Activated CD8-positive, alpha-beta memory T cell treated with anti-CD3 and anti-CD28 coated beads for 36 hours (primary cell): ENCODE data around the gene KL. TPM values are rescaled to one million over a fixed set of nuclear protein-coding genes. Genes with fewer than 3 reads are reported as not detected.

Experiments used
- CTCF ChIA-PET: fragments of 350-600 bp; sonication (Branson Sonifier 250); formaldehyde crosslinking; loops from one replicate; lab custom pipeline; 2021; ENCODE audit warnings: antibody characterized with exemption; lab: Charles Lee
- POLR2A ChIA-PET: fragments of 350-600 bp; sonication (Branson Sonifier 250); formaldehyde crosslinking; loops from one replicate; lab custom pipeline; 2021; ENCODE audit warnings: antibody characterized with exemption; lab: Charles Lee
- total RNA-seq, 2 experiments: library from RNA; stranded (reverse); gene quantifications; one replicate each; pipeline ENCODE4 v1.2.3, GENCODE V29; 2021

KL gene
- total RNA-seq, 2 experiments from 2014 or later, result 0.19 TPM

GRCh38 chr13:33105387-33106005, 89.3 kb downstream of the KL start:
- ChIA-PET POLR2A (no interaction called here), CTCF (no interaction called here)

GRCh38 chr13:33106656-33107360, 90.6 kb downstream of the KL start:
- ChIA-PET CTCF (no interaction called here), POLR2A (no interaction called here)

GRCh38 chr13:33107361-33107760, 91.1 kb downstream of the KL start:
- ChIA-PET CTCF (no interaction called here), POLR2A (no interaction called here)

- CTCF ChIA-PET, result no interaction called here
- POLR2A ChIA-PET, result no interaction called here
These were observed 92.4 kb downstream of the KL start for GRCh38 chr13:33108620-33109019.

- POLR2A ChIA-PET, result no interaction called here
- CTCF ChIA-PET, result no interaction called here
These were observed 93.1 kb downstream of the KL start for GRCh38 chr13:33109271-33109697.

- ChIA-PET POLR2A (no interaction called here), CTCF (no interaction called here)
These were observed 93.6 kb downstream of the KL start for GRCh38 chr13:33109801-33110200.

- ChIA-PET CTCF (no interaction called here), POLR2A (no interaction called here)
These were observed 94.1 kb downstream of the KL start for GRCh38 chr13:33110386-33110712.

GRCh38 chr13:33110713-33111413, 94.6 kb downstream of the KL start:
- ChIA-PET POLR2A (no interaction called here), CTCF (no interaction called here)

- CTCF ChIA-PET, result no interaction called here
- POLR2A ChIA-PET, result no interaction called here
These were observed 95.3 kb downstream of the KL start for GRCh38 chr13:33111414-33112110.

GRCh38 chr13:33112766-33113165, 96.5 kb downstream of the KL start:
- ChIA-PET CTCF (no interaction called here), POLR2A (no interaction called here)

- ChIA-PET POLR2A (no interaction called here), CTCF (no interaction called here)
These were observed 97.9 kb downstream of the KL start for GRCh38 chr13:33114146-33114545.

- ChIA-PET CTCF (no interaction called here), POLR2A (no interaction called here)
These were observed 99.1 kb downstream of the KL start for GRCh38 chr13:33115274-33115673.
